HG02885 (cell line): Measurements from ENCODE around the gene CX3CL1.

ENCODE experiments used
- ATAC-seq: cut with Tn5 transposase; IDR thresholded peaks from one replicate; pipeline ENCODE4 v1.9.1; 2021; ENCODE audit warnings: mild to moderate bottlenecking; ENCODE audit not compliant: unreplicated experiment, poor library complexity

Gene CX3CL1

DNA sequence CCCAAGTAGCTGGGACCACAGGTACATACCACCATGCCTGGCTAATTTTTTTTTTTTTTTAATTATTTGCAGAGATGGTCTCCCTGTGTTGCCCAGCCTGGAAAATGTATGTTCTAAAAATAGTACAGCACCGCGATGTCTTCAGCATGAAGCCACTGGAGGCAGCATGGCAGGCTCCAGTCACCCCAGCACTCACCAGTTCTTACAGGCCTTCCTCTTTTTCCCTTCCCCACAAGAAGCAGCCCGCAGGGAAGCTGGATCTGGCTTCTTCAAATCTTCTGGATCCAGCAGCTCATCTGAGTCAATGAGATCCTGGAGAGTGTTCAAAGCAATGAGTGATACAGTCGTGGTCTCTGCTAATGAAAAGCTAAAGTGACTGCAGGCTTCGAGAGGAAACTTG is 58.7 kb downstream of the CX3CL1 start:
- no peak for ATAC-seq

GRCh38 chr16:57432505-57432904 is 60.2 kb downstream of the CX3CL1 start:
- ATAC-seq, result no peak

GRCh38 chr16:57432989-57433388 is 60.7 kb downstream of the CX3CL1 start:
- no peak for ATAC-seq

- no peak for ATAC-seq
Observed at GRCh38 chr16:57434003-57434402, 61.7 kb downstream of the CX3CL1 start.
